ENCODE data around the gene IVD.
"Not testable (repeated sequence)": the region's sequence is repeated elsewhere in the genome, so short reads cannot be mapped to it uniquely, and the experiment has no call there.

IVD gene

DNA sequence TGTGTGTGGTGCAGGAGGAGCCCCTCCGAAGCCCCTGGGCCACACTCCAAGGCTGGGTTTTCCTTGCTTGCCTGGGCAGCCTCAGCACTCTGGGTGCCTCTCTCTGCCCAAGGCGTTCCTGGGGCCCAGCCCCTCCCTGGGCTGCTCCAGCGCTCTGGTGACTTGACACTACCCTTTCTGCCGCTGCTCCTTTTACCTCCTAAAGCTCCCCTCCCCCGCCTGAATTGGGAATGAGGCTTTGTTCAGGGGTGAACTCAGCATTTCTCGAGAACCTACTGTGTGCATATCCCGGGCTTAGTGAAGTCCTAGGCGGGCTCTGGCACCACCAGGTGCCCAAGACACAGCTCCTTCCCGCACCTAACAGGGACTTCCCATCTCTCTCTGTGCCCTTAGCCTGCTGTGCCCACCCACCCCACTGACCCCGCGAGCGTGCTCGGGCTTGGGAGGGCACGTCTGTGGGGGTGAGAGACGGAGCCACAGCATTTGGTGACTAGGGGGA lies 33.9 kb downstream of the IVD start:
- DNase-seq (ENCODE audit: low spot score): no peak

GRCh38 chr15:40439960-40440742 lies 34.6 kb downstream of the IVD start:
- peak; percentile 57 for DNase-seq (ENCODE audit: low spot score)

- DNase-seq (ENCODE audit: low spot score): peak; percentile 100
Measured at GRCh38 chr15:40440743-40441564, 35.4 kb downstream of the IVD start, which contains the start of gene BAHD1. Gene BAHD1, plus strand, starts transcription at chr15:40440953. Its CDS starts 17,512 bp downstream, at chr15:40458465.

DNA sequence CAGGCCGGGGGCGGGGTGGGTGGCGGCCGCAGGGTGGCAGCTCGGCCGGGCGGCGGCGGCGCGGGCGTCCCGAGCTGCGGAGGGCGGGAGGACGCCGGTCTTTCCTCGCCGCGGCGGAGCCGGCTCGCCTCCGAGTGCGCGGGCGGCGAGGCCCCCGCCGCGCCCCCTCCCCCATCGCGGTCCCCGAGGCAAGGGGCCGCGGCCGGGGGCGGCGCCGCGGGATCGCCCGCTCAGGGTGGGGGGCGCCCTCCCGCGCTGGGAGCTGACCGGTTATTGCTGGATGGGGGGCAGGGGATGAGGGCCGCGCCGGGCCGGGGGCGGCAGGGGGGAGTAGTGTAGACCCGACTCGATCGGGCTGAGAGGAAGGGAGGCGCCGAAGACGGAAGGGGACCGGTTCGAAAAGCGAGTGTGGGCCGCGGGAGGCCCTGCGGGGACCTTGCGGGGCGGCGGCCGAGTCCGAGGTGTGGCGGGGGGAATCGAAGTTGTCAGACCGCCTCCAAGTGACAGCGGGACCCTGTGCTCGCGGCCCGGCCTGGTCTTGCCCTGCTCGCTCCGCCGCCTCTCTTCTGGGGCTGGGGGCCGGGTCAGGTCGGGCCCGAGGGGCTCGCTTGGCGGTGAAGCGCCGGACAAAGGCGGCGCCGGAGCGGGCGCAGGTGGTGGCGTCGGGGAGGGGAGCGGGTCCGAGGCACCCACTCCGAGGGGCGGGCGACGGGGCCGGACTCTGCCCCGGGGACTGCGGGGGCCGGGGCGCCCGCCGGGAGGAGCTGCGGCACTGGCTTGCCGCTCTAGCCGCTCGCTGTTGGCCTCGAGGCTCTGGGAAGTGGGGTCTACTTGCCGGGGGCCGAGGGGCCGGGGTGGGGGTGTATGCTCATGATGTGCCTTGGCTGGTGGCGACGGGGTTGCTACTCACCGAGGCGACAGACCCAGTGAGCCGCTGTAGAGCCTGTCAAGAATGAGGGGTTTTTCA lies 36.3 kb downstream of the IVD start:
- DNase-seq (ENCODE audit: low spot score): peak; percentile 51

- no peak for DNase-seq (ENCODE audit: low spot score)
Measured at GRCh38 chr15:40443255-40443654, 37.7 kb downstream of the IVD start.

DNA sequence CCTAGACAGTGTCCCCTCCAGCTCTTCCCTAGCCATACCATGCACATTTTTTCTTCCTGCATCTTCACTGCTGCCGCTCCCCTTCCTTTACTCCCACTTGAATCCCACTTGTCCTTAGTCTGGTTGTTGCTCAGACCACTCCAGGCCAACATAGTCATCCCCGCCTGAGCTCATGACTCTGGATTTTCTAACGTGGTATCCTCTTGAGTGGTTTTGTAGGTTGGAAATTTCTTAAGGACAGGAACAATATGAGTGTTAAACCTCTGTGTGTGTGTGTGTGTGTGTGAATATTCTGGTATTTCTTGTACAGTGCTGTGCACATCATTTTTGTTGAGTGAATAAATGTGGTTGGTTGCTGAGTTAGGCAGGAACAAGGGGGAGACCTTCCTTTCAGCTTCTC lies 38.3 kb downstream of the IVD start:
- DNase-seq (ENCODE audit: low spot score): no peak

GRCh38 chr15:40444736-40445135 lies 39.1 kb downstream of the IVD start:
- no peak for DNase-seq (ENCODE audit: low spot score)

- no peak for DNase-seq (ENCODE audit: low spot score)
Measured at GRCh38 chr15:40445421-40445922, 39.9 kb downstream of the IVD start.

DNA sequence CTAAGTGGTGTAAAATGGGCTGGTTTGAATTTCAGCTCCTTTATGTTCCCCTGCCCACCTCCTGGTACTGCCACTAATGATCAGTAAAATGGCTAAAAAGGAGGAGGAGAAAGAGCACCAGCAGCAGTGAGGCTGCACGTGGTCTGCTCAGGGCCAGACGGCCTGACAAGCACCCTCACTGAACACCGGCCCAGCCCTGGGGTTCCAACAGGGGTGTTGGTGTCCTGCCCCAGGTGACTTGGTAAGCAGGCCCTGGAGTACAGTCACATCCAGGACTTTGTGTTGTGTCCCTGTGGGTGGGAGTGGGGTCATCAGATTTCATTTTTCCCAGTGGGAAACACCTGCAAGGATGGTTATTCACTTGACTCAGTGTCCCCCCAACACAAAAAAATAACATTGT lies 40.5 kb downstream of the IVD start:
- no peak for DNase-seq (ENCODE audit: low spot score)

DNA sequence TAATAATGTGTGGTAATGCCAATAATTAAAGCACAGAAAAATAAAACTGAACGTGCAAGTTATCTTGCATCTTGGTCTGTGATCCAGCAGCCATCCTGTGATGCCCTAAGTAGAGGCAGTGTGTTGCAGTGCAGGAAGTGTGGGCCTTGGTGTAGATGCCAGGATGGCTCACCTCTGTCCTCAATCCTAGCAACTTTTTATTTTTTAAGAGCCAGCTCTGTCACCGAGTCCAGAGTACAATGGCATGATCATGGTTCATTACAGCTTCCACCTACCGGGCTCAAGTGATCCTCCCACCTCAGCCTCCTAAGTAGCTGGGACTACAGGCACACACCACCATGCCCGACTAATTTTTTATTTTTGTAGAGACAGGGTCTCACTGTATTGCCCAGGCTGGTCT lies 42.8 kb downstream of the IVD start:
- no peak for DNase-seq (ENCODE audit: low spot score)

GRCh38 chr15:40449275-40449674 lies 43.7 kb downstream of the IVD start:
- DNase-seq (ENCODE audit: low spot score): no peak

GRCh38 chr15:40450047-40450446 lies 44.5 kb downstream of the IVD start:
- no peak for DNase-seq (ENCODE audit: low spot score)

DNA sequence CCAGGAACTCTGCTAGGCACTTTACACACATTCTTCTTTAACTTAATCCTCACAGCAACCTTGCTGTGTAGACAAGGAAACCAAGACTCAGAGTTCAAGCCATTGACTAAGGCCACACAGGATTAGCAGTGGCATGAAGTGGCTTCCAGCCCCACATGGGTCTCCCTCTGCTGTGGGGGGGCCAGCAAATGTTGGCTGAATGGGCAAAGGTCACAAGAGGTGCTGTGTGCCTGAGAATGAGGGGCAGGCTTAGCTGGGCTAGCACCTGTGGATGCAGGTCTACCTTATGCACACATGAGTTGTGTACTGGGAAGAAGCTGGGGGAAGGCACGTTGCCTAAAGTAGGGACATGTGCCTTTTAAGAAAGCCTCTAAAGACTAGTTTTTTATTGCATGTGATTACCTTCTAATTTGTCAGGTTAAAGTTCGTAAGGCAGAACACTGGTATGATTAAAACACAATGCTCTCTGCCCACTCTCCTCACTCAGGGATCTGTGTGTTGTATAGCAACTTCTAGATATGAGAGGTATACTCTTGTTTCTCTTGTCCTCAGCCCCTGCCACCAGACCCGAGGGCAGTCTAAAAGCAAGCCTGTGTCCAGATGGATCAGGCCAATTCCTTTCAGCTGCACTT lies 46.0 kb downstream of the IVD start:
- no peak for DNase-seq (ENCODE audit: low spot score)

DNA sequence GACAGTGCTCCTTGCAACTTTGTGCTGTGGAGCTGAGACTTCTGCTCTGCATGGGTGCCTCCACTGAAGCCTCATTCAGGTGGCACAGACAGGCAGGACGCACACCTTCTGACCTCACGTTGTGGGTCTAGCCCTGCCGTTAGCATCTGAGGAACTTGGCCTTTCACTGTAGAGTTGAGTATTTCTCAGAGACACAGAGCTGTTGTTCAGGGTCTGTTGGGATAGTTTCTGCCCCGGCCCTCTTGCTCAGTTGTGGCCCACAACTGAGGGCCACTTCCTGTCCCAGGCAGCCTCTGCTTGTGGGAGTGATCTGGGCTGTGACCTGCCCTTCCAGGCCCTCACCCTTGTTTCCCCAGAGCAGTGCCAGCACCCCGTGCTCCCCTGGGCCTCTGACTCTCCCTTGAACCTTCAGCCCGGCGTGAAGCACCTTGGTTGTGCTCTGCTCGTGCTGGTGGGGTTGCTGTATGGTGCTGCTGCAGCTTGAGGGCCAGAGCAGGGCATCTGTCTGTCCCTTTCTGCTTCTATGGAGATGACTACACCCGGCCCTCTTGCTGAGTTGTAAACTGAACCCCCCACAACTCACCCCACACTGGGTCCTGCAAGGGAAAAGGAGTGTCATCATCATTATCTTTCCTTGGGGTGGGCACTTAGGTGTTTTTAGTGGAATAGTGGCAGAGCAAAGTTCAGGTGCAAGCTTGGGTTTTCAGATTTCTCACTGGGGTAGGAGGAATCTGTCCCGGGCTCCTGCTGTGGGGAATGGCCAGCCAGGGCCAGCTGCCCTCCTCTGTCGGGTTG lies 46.9 kb downstream of the IVD start:
- DNase-seq (ENCODE audit: low spot score): no peak

DNA sequence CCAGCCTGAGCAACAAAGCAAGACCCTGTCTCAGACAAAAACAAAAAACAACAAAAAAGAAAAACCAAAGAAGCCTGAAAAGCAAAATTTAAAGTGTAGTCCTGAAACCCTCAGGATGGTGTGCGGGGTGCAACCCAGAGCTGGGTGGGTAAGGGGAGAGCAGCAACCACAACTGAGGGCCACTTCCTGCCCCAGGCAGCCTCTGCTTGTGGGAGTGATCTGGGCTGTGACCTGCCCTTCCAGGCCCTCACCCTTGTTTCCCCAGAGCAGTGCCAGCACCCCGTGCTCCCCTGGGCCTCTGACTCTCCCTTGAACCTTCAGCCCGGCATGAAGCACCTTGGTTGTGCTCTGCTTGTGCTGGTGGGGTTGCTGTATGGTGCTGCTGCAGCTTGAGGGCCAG lies 48.3 kb downstream of the IVD start:
- DNase-seq (ENCODE audit: low spot score): not testable (repeated sequence)

DNA sequence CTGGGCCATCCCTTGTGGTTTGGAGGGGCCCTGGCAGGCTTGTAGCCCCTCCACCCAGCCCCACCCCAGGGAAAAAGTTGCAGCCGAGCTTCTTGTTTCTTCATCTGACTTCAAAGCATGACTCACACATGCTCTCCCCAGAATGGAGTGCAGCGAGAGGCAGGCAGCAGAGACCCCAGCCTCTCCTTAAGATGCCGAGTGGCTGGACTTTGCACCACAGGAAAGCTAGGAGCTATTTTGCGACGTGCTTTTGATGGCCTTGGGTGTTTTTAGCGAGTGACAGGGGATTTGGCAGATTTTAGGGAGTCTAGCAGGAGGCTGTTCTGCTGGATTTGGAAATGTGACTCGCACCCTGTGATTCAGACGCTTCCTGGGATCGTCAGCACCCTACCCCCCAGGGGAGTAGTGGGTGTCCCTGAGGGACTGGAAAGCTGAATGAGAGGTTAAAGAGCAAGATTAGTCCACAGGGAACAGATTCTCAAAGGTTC lies 49.4 kb downstream of the IVD start:
- no peak for DNase-seq (ENCODE audit: low spot score)

GRCh38 chr15:40456299-40456712 lies 50.7 kb downstream of the IVD start:
- no peak for DNase-seq (ENCODE audit: low spot score)

- DNase-seq (ENCODE audit: low spot score): no peak
Measured at GRCh38 chr15:40456738-40457137, 51.1 kb downstream of the IVD start.

DNA sequence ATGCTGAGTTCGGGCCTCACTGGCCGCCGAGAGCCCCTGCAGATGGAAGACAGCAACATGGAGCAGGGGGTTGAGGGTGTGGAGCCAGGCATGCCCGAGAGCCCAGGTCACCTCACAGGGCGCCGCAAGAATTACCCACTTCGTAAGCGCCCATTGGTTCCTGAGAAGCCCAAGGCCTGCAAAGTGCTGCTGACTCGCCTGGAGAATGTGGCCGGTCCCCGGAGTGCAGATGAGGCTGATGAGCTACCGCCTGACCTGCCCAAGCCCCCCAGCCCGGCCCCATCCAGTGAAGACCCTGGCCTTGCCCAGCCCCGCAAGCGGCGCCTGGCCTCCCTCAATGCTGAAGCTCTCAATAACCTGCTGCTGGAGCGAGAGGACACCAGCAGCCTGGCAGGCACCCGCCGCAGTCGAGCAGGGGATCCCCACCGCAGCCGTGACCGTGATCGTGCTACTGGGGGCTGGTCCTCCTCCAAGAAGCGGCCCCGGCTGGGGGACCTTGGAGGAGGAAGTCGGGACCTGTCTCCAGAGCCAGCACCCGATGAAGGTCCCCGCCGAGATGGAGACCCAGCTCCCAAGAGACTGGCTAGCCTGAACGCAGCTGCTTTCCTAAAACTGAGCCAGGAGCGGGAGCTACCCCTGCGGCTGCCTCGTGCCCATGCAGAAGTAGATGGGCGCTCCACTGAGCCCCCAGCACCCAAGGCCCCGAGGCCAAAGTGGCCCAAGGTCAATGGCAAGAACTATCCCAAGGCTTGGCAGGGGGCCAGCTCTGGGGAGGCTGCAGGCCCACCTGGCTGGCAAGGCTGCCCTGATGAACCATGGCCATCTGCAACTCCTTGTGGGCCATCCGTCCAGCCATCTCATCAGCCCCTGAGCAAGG lies 53.1 kb downstream of the IVD start:
- DNase-seq (ENCODE audit: low spot score): no peak
